Measurements from ENCODE around the gene ACTL9.

ACTL9 gene

GRCh38 chr19:8655340-8655709 lies 43.3 kb downstream of the ACTL9 start:
- TF ChIP-seq CTCF (IDR thresholded peaks at IDR 0.05; ENCODE audit: low read depth, low read length): no peak

GRCh38 chr19:8654591-8655339 lies 43.8 kb downstream of the ACTL9 start:
- peak; percentile 55 for DNase-seq
- H3K27me3 ChIP-seq: peaks cover 4% of the 10 kb centered on the region
- no peak overlapping the region for H3K4me3 ChIP-seq (ENCODE audit: low read depth, low read length)
- no peaks in the 10 kb centered on the region for H3K36me3 ChIP-seq
- H3K4me1 ChIP-seq: no peaks in the 10 kb centered on the region
- peak; percentile 92 for TF ChIP-seq CTCF (IDR thresholded peaks at IDR 0.05; ENCODE audit: low read depth, low read length)
- no peaks in the 10 kb centered on the region for H3K9me3 ChIP-seq

More at GRCh38 chr19:8655340-8655709, 43.3 kb downstream of the ACTL9 start:
- H3K27me3 ChIP-seq: peaks cover 4% of the 10 kb centered on the region
- H3K9me3 ChIP-seq: no peaks in the 10 kb centered on the region
- H3K4me3 ChIP-seq (ENCODE audit: low read depth, low read length): no peak overlapping the region
- H3K36me3 ChIP-seq: no peaks in the 10 kb centered on the region
- DNase-seq: no peak
- no peaks in the 10 kb centered on the region for H3K4me1 ChIP-seq

- TF ChIP-seq CTCF (IDR thresholded peaks at IDR 0.05; ENCODE audit: low read depth, low read length): no peak
- H3K9me3 ChIP-seq: no peaks in the 10 kb centered on the region
- peaks cover 4% of the 10 kb centered on the region for H3K27me3 ChIP-seq
- no peak for DNase-seq
- H3K4me1 ChIP-seq: no peaks in the 10 kb centered on the region
- no peaks in the 10 kb centered on the region for H3K36me3 ChIP-seq
- H3K4me3 ChIP-seq (ENCODE audit: low read depth, low read length): no peak overlapping the region
Observed at GRCh38 chr19:8648240-8648639, 50.4 kb downstream of the ACTL9 start.
